Fibroblast of pulmonary artery (primary cell): ENCODE data around the gene STAB2.

Source experiments
- DNase-seq: peaks from one replicate; pipeline ENCODE4 v3.0.0-alpha.2; 2010; ENCODE audit warnings: low read depth
- H3K4me3 ChIP-seq: replicated peaks from 2 replicates; pipeline ENCODE4 v1.5.1; 2011; ENCODE audit warnings: low read depth, mild to moderate bottlenecking, control low read depth, low read length, moderate library complexity
- CTCF ChIP-seq: IDR thresholded peaks from 2 replicates; pipeline ENCODE4 v1.5.1; 2011; ENCODE audit warnings: mild to moderate bottlenecking, control low read depth, low read length, inconsistent platforms; ENCODE audit errors: missing control alignments

The STAB2 gene

DNA sequence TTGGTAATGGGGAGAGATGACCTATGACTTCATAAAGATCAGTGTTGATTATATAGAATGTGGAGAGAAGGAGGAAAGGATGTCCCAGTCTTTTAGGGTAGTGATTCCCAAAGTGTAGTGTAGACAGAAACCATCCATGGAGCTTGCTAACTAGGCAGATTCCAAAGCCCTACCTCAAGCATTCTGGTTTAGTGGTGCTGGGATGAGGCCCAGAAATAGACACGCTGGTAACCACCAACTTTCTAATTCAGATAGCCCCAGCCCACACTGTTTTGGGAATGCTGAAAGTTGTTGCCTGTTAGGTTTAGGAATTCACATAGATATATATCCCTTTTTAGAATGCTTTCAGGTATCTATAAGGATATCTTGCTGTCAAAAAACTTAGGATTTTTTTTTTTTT lies 69.2 kb downstream of the STAB2 start:
- no peak overlapping the region for H3K4me3 ChIP-seq
- DNase-seq, result no peak
- TF ChIP-seq CTCF, result no peak

DNA sequence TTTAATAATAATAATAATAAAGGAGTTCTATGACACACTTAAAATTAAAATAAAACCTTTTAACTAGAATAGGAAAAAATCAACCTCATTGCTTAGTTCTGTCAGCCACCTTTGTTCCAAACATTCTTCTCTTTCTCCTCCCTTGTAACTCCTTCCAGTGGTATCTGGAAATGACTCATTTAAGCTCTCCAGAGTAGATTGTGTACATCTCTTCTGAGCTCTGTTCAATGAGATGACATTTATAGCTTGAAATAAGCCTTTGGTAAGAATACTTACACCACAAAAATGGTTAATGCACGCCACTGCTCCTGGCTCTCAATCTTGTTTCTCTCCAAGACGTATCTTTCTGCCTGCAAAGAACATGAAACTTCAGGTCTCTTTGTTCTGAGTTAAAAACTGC lies 70.3 kb downstream of the STAB2 start:
- no peak overlapping the region for H3K4me3 ChIP-seq
- no peak for TF ChIP-seq CTCF
- DNase-seq, result peak; percentile 19

DNA sequence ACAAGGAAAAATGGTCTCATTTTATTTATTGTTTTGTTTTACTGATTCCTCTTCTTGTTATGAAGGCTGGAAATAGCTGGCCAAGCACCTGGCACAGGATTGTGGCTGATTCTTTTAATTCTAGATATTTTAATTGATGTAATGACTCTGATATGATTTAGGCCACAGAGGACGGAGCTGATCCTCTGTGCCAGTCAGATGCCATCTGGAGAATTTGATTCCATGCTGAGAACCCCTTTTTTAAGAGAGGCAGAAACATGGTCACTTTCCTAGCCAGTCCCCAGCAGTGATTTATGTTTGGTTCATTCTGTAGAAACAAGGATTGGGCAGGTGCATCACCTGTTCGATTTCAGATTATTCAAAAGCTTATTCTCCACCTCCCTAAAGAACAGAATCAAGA lies 77.6 kb downstream of the STAB2 start:
- DNase-seq, result no peak
- no peak for TF ChIP-seq CTCF
- no peak overlapping the region for H3K4me3 ChIP-seq

DNA sequence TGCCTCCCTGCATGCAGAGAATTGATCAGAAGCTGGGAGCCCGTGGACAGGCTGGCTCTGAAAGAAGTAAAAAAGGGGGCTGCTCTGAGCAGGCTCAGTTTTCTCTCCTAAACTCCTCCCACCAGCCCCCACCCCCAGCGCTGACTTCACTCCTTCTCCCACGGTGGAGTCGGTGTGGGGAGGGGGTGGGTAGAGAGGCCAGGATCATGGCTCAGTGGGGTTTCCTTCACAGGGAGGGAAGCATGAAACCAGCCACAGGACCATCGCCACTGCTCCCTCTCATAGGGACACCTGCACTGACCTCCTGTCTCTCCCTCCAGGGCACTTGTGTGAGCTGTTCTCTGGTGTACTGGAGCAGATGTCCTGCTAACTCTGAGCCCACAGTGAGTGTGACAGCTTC lies 78.9 kb downstream of the STAB2 start:
- TF ChIP-seq CTCF, result no peak
- H3K4me3 ChIP-seq, result no peak overlapping the region
- no peak for DNase-seq

DNA sequence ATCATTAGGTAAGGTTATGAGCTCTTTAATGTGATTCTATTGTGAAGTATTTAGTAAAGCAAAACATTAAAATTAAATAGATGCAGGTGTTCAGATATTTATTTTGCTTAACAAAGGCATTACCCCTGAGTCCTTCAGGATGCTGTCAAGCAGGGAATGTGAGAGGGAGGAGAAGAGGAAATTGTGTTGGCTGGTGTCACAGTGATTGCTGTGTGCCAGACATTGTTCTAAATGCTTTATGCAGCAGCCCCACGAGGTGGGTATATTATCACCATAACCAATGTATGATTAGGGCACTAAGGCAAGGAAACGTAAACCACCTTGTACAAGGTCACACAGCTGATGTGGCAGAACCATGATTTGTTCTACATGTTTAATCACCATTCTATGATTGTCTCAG lies 80.1 kb downstream of the STAB2 start:
- TF ChIP-seq CTCF, result no peak
- DNase-seq, result no peak
- H3K4me3 ChIP-seq, result no peak overlapping the region

DNA sequence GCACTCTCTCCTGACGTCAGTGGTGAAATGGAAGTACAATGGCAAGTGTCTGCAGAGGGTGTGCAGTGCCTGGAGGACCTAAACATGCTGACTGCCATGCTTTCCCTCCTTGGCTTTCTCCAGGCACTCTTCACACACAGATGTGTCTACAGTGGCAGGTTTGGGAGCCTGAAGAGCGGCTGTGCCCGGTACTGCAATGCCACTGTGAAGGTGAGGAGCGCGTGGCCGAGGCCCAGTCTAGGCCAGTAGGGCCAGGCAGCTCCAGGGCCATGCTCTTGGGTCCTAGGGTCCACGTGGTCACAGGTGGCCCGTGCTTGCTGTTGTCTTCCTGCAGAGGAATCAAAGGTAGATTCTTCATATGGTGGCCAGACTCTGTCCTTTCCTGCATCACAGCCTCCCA lies 81.4 kb downstream of the STAB2 start:
- H3K4me3 ChIP-seq, result no peak overlapping the region
- no peak for DNase-seq
- no peak for TF ChIP-seq CTCF

DNA sequence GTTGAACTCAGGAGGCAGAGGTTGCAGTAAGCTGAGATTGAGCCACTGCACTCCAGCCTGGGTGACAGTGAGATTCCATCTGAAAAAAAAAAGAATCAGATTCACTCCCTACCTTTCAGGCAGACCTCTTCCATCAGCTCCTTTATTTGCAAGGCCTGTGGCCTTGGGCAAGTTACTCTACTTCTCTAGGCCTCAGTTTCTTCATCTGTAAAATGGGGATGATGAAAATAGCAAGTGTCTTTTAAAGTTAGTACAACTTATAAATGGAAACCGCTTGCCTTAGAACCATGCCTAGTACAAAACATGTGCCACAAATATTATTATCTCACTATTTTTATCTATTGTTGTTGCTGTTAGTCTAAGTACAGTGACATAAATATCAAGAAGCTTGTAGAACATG lies 84.3 kb downstream of the STAB2 start:
- no peak for TF ChIP-seq CTCF
- no peak overlapping the region for H3K4me3 ChIP-seq
- no peak for DNase-seq
